SK-N-SH (cell line): ENCODE data around the gene CXCR5. TPM values are rescaled to one million over a fixed set of nuclear protein-coding genes. Genes with fewer than 3 reads are reported as not detected.

Experiments
- CTCF ChIA-PET: fragments of 300-600, 350-600 bp; formaldehyde crosslinking; extraction: SDS; loops from one replicate; lab custom pipeline; 2021; lab: Yijun Ruan, JAX
- POLR2A ChIA-PET: fragments of 350-600 bp; sonication (Branson Sonifier 250); formaldehyde crosslinking; extraction: SDS; loops from one replicate; lab custom pipeline; 2020; ENCODE audit warnings: antibody characterized with exemption, inconsistent platforms; lab: Yijun Ruan, JAX
- DNase-seq: peaks from one replicate; pipeline ENCODE4 v3.0.0; 2012
- H2AFZ ChIP-seq: fragments of 200-600 bp; sonication (generic); 2 replicates; pipeline ENCODE4 v1.8.1; 2016; ENCODE audit warnings: antibody characterized with exemption, mild to moderate bottlenecking, low read depth
- H3F3A ChIP-seq: fragments of 200-600 bp; sonication (generic); replicated peaks from 2 replicates; pipeline ENCODE3; 2016; ENCODE audit warnings: antibody characterized with exemption, mild to moderate bottlenecking; ENCODE audit not compliant: insufficient read depth
- H3K27ac ChIP-seq, 2 experiments: fragments of 200-500 bp in 1 of 2; fragments of 200-600 bp in 1 of 2; sonication (Bioruptor generic) in 1 of 2; sonication (generic), shearing (Covaris generic) in 1 of 2; 2 replicates each; pipeline versions ENCODE4 v1.5.1 to v1.6.1; 2014 to 2016; ENCODE audit warnings: low read depth in 2 of 2, inconsistent platforms in 1 of 2, low read length in 1 of 2, mild to moderate bottlenecking in 1 of 2, mixed read lengths in 1 of 2
- H3K27me3 ChIP-seq: fragments of 200-600 bp; sonication (generic), shearing (Covaris generic); 2 replicates; pipeline ENCODE4 v1.6.1; 2016; ENCODE audit warnings: mixed run types; ENCODE audit not compliant: insufficient read depth
- H3K36me3 ChIP-seq, 2 experiments: fragments of 200-500 bp in 1 of 2; fragments of 200-600 bp in 1 of 2; sonication (Bioruptor generic) in 1 of 2; sonication (generic) in 1 of 2; replicated peaks in 1 of 2; 2 replicates each; pipeline versions ENCODE3 to v1.5.1; 2014 to 2016; ENCODE audit warnings: low read length in 1 of 2, mild to moderate bottlenecking in 1 of 2; ENCODE audit not compliant: insufficient read depth in 2 of 2, control insufficient read depth in 1 of 2
- H3K4me1 ChIP-seq, 2 experiments: fragments of 200-500 bp in 1 of 2; fragments of 200-600 bp in 1 of 2; sonication (Bioruptor generic) in 1 of 2; sonication (generic), shearing (Covaris generic) in 1 of 2; 2 replicates each; pipeline versions ENCODE4 v1.5.1 to v1.6.1; 2014 to 2016; ENCODE audit warnings: low read depth in 1 of 2, low read length in 1 of 2, mixed run types in 1 of 2; ENCODE audit not compliant: insufficient read depth in 2 of 2, control insufficient read depth in 1 of 2
- H3K4me2 ChIP-seq: fragments of 200-600 bp; sonication (generic), shearing (Covaris generic); 2 replicates; pipeline ENCODE4 v1.6.1; 2017; ENCODE audit warnings: mixed run types
- H3K4me3 ChIP-seq, 2 experiments: fragments of 200-500 bp in 1 of 2; fragments of 200-600 bp in 1 of 2; sonication (Bioruptor generic) in 1 of 2; sonication (generic), shearing (Covaris generic) in 1 of 2; 2 replicates each; pipeline versions ENCODE4 v1.5.1 to v1.8.1; 2014 to 2016; ENCODE audit warnings: low read depth in 2 of 2, inconsistent platforms in 1 of 2, low read length in 1 of 2, mild to moderate bottlenecking in 1 of 2, mixed read lengths in 1 of 2, moderate library complexity in 1 of 2
- H3K79me2 ChIP-seq: fragments of 200-600 bp; sonication (generic); 2 replicates; pipeline ENCODE4 v1.8.1; 2017; ENCODE audit warnings: mild to moderate bottlenecking; ENCODE audit not compliant: insufficient read depth
- H3K9ac ChIP-seq: fragments of 200-600 bp; sonication (generic); 2 replicates; pipeline ENCODE4 v1.6.1; 2017; ENCODE audit warnings: mixed run types
- H3K9me2 ChIP-seq: fragments of 200-600 bp; sonication (generic); 2 replicates; pipeline ENCODE4 v1.6.1; 2017; ENCODE audit warnings: mixed run types
- H3K9me3 ChIP-seq: fragments of 200-600 bp; sonication (generic); 2 replicates; pipeline ENCODE4 v1.6.1; 2017; ENCODE audit warnings: mixed run types, mild to moderate bottlenecking, moderate library complexity
- H4K20me1 ChIP-seq: fragments of 200-600 bp; sonication (generic); 2 replicates; pipeline ENCODE4 v1.6.1; 2017; ENCODE audit warnings: mild to moderate bottlenecking, mixed run types; ENCODE audit not compliant: insufficient read depth
- EP300 ChIP-seq, 2 experiments: IDR thresholded peaks; 2 replicates each; pipeline versions ENCODE4 v1.4.0 to v1.6.1; 2012; ENCODE audit warnings: borderline replicate concordance in 1 of 2, low read depth in 1 of 2, low read length in 1 of 2
- FOSL2 ChIP-seq: IDR thresholded peaks from 2 replicates; pipeline ENCODE4 v1.4.0; 2012; ENCODE audit warnings: low read depth, mild to moderate bottlenecking, moderate library complexity, borderline replicate concordance
- FOXJ3 ChIP-seq: sonication (generic); formaldehyde crosslinking; IDR thresholded peaks from 2 replicates; pipeline ENCODE4 v1.5.1; 2020; ENCODE audit warnings: mild to moderate bottlenecking, missing genetic modification reagents
- FOXM1 ChIP-seq: IDR thresholded peaks from 2 replicates; pipeline ENCODE4 v1.4.0; 2012; ENCODE audit warnings: low read depth, mild to moderate bottlenecking
- GABPA ChIP-seq: IDR thresholded peaks from 2 replicates; pipeline ENCODE4 v1.4.0; 2012; ENCODE audit warnings: low read depth, mild to moderate bottlenecking
- JUND ChIP-seq: IDR thresholded peaks from 2 replicates; pipeline ENCODE4 v1.4.0; 2012
- MAX ChIP-seq: IDR thresholded peaks from 2 replicates; pipeline ENCODE4 v1.4.0; 2012; ENCODE audit warnings: low read depth
- MXI1 ChIP-seq: IDR thresholded peaks from 2 replicates; pipeline ENCODE4 v1.6.1; 2012; ENCODE audit warnings: mild to moderate bottlenecking, low read depth, low read length, improper control_type of control experiment
- NFIC ChIP-seq: IDR thresholded peaks from 2 replicates; pipeline ENCODE4 v1.4.0; 2012; ENCODE audit warnings: borderline replicate concordance
- NRF1 ChIP-seq: IDR thresholded peaks from 2 replicates; pipeline ENCODE4 v1.6.1; 2012; ENCODE audit warnings: low read depth, mild to moderate bottlenecking, low read length
- PBX3 ChIP-seq: IDR thresholded peaks from 2 replicates; pipeline ENCODE4; 2012
- REST ChIP-seq: IDR thresholded peaks from 2 replicates; pipeline ENCODE4 v1.6.1; 2012; ENCODE audit warnings: mild to moderate bottlenecking, low read depth, low read length, moderate library complexity
- RFX5 ChIP-seq: IDR thresholded peaks from 2 replicates; pipeline ENCODE4 v1.6.1; 2012; ENCODE audit warnings: mild to moderate bottlenecking, improper control_type of control experiment, low read length
- RXRA ChIP-seq: IDR thresholded peaks from 2 replicates; pipeline ENCODE4 v1.4.0; 2012; ENCODE audit warnings: low read depth, mild to moderate bottlenecking, borderline replicate concordance
- TAF1 ChIP-seq: IDR thresholded peaks from 2 replicates; pipeline ENCODE4 v1.6.1; 2012; ENCODE audit warnings: low read depth, mild to moderate bottlenecking, low read length, moderate library complexity, borderline replicate concordance
- TCF12 ChIP-seq: IDR thresholded peaks from 2 replicates; pipeline ENCODE4 v1.4.0; 2012
- USF2 ChIP-seq: fragments of 150-350 bp; IDR thresholded peaks from 2 replicates; pipeline ENCODE4 v1.6.1; 2017; ENCODE audit warnings: antibody characterized with exemption, low read length, low read depth, borderline replicate concordance
- YY1 ChIP-seq: IDR thresholded peaks from 2 replicates; pipeline ENCODE4 v1.4.0; 2012; ENCODE audit warnings: low read depth, mild to moderate bottlenecking
- WGBS: methylation state at CpG from one replicate; pipeline ENCODE4 v1.1.6; 2017; ENCODE audit warnings: low lambda C conversion rate; 5-methylcytosine and 5-hydroxymethylcytosine counted together
- polyA plus RNA-seq, 3 experiments: library from polyadenylated mRNA; depleted of rRNA; stranded (reverse); fragments of >200 nt; gene quantifications; 2 replicates each; pipeline ENCODE4 v1.2.3, GENCODE V29; 2012

The CXCR5 gene
- polyA plus RNA-seq, 1 of the 3 experiments (the other 2 are of a cell fraction) = 0.02 TPM

GRCh38 chr11:118913411-118914125 is 29.9 kb downstream of the CXCR5 start:
- no peaks in the 10 kb centered on the region for H3K27me3 ChIP-seq

More at GRCh38 chr11:118913411-118914125, 29.9 kb downstream of the CXCR5 start:
- WGBS = 34% methylated on average over 2 of the region's 9 CpGs
- peak overlapping the region; percentile 87 to 100 for H3K27ac ChIP-seq
- peaks cover 50% of the 10 kb centered on the region for H3F3A ChIP-seq
- H3K9me2 ChIP-seq = no peaks in the 10 kb centered on the region
- CTCF ChIA-PET = interaction anchor here (1.2 kb wide), 1 partner anchor 43 kb away, joined by 5 read pairs; the partner anchor contains the start of gene UPK2
- peaks cover 83 to 92% of the 10 kb centered on the region in 2 experiments for H3K4me1 ChIP-seq
- DNase-seq = no peak
- H3K9me3 ChIP-seq = no peaks in the 10 kb centered on the region
- H2AFZ ChIP-seq = no peak overlapping the region
- peak overlapping the region; percentile 89 for H3K4me2 ChIP-seq
- H3K4me3 ChIP-seq = no peak overlapping the region
- peaks cover 0 to 3% of the 10 kb centered on the region in 2 experiments for H3K36me3 ChIP-seq
- TF ChIP-seq RXRA (no peak), NRF1 (no peak), USF2 (no peak), REST (no peak), EP300 (IDR thresholded peaks at IDR 0.05; ENCODE audit: borderline replicate concordance in 1 of 2, low read depth in 1 of 2, low read length in 1 of 2) (no peak), MXI1 (no peak), NFIC (no peak), TCF12 (no peak), GABPA (no peak), FOXJ3 (CRISPR knock-in tag) (no peak), YY1 (no peak), JUND (no peak), MAX (no peak), FOXM1 (no peak), FOSL2 (no peak), TAF1 (no peak), RFX5 (no peak), PBX3 (no peak)
- H3K79me2 ChIP-seq = peaks cover 92% of the 10 kb centered on the region
- peaks cover 5% of the 10 kb centered on the region; the same call in 1 of the 2 replicates for H4K20me1 ChIP-seq
- H3K9ac ChIP-seq = peak overlapping the region; percentile 80; the same call in 1 of the 2 replicates
- POLR2A ChIA-PET = no interaction called here
